Central memory CD4-positive, alpha-beta T cell (primary cell): ENCODE data around the gene MIER2.
"Not testable (repeated sequence)": the region's sequence is repeated elsewhere in the genome, so short reads cannot be mapped to it uniquely, and the experiment has no call there.

Experiments used
- DNase-seq: peaks from one replicate; pipeline ENCODE4 v3.0.0; 2022
- total RNA-seq, 3 experiments: gene quantifications; one replicate each; lab custom pipeline; 2026; lab: John Stamatoyannopoulos, UW

Gene MIER2, protein sequence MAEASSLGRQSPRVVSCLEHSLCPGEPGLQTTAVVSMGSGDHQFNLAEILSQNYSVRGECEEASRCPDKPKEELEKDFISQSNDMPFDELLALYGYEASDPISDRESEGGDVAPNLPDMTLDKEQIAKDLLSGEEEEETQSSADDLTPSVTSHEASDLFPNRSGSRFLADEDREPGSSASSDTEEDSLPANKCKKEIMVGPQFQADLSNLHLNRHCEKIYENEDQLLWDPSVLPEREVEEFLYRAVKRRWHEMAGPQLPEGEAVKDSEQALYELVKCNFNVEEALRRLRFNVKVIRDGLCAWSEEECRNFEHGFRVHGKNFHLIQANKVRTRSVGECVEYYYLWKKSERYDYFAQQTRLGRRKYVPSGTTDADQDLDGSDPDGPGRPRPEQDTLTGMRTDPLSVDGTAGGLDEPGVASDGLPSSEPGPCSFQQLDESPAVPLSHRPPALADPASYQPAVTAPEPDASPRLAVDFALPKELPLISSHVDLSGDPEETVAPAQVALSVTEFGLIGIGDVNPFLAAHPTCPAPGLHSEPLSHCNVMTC
- 13.7 to 22.9 (median 13.9) reads per million in 3 experiments for total RNA-seq

DNA sequence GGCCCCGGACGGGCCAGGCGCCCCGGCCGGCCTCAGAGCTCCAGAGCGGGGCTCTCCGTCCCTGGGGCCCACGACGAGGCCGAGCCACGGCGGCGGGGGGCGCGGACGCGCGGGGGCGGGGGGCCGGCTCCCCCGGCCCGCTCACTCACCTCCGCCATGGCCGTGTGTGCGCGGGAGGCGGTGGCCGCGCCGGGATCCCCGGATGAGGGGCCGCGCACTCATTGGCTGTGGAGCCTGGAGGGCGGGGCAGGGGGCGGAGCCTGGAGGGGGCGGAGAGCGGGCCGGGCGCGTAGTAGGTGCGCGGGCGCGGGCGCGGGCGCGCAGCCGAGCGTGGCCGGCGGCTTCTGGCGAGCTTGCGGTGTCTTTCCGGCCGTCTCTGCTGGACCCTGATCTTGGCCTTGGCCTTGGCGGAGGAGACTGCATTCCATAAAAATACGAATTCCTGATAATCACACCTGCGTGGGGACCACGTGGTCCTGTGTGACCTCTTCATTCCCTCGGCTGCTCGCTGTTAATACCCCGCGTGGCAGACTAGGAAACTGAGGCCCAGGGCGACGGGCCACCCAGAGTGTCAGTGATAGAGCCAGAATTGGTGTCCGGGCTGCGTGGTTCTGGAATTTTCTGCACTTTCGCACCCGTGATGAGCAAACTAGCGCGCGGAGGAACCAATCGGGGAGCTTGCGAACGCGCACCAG, at the start of gene MIER2:
Gene MIER2, minus strand, starts transcription at position 172 of the 695 bp plus-strand sequence. Its CDS starts 14 bp downstream, at position 158.
- DNase-seq, result peak; percentile 87

DNA sequence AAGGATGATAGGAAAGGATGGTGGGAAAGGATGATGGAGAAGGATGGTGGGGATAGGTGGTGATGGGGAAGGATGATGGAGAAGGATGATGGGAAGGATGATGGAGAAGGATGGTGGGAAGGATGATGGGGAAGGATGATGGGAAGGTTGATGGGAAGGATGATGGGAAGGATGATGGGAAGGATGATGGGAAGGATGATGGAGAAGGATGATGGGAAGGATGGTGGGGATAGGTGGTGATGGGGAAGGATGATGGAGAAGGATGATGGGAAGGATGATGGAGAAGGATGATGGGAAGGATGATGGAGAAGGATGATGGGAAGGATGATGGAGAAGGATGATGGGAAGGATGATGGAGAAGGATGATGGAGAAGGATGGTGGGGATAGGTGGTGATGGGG, 49.0 kb upstream of the MIER2 start:
- DNase-seq, result not testable (repeated sequence)

DNA sequence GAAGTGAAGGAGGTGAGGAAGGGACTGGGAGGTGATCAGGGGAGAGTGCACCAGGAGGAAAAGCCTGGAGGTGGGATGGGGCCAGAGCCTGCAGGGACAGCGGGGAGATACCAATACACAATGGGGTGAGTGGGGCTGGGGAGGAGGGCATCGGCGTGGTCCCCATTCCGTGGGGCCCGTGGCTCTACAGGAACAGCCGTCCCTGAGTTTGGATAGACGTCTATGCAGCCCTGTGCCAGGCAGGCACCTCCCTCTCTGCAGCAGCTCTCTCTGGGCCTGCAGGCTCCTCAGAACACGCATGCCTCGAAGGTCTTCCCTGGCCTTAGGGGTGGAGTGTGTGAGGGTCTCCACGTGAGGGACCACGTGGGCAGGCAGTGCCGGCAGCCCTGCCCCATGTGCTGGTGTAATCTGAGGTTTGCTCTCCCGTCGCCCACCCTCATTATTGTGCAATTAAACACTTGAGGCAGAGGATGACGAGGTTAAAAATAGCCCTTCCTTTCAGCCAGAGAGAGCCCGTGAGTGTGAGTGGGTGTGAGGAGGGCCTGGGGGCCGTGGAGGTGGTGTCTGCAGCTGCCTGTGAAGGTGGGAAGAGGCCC, 47.9 kb upstream of the MIER2 start:
- DNase-seq, result no peak

DNA sequence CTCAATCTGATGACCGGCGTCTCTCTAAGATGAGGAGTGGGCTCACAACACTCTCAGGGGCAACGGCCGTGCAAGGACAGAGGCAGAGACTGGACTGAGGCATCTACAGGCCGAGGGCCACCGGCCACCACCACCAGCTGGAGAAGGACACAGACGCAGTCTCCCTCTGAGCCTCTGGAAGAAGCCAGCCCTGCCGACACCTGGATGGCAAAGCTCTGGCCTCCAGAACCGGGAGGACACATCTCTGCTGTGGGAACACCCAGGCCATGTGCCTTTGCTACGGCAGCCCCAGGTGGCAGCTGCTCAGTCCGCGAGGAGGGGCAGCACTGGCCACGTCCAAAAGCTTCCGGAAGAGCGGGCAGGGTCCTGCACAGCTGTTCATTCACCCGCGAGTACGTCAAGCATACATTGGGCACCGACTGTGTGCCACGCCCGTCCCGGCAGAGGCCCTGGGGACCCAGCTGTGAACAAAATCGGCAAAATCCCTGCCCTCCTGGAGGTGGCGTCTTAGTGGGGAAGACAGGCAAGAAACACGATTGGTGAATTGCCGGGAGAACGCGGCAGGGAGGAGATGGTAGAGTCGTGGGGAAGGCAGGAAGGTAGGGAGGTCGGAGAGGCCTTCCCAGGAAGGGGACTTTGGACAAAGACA, 47.3 kb upstream of the MIER2 start:
- DNase-seq, result no peak

DNA sequence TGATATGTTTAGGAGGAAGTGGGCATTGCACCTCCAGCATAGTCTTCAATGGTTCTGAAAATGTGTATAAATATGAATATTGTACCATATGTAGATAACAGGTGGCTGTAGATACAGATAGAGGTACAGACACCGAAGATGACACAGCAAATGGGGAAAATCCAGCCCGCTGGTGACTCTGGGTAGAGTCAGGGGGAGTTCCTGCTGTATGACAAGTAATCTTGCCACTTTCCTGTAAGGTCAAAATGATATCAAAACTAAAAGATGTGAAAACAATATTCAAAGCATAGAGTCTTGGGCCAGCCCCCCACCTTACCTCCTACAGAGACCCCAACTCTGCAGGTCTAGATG, 46.6 kb upstream of the MIER2 start:
- no peak for DNase-seq

GRCh38 chr19:390386-391206, 46.0 kb upstream of the MIER2 start:
- no peak for DNase-seq

DNA sequence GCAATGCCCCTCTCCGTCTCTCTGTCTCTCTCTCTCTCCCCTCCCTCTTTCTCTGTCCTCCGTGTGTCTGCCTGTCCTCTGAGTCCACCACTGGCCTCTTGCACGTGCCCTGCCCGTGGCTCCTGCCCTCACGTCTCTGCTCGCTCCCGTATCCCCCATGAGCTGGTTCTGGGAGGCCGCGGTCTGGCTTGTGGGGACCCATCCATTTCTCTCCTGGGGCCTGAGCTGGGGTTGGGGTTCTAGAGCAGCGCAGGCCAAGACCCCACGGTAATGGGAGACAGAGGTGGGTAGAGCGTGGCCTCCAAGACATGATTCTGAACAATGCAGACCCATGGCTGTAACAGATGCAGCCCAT, 45.3 kb upstream of the MIER2 start:
- no peak for DNase-seq

DNA sequence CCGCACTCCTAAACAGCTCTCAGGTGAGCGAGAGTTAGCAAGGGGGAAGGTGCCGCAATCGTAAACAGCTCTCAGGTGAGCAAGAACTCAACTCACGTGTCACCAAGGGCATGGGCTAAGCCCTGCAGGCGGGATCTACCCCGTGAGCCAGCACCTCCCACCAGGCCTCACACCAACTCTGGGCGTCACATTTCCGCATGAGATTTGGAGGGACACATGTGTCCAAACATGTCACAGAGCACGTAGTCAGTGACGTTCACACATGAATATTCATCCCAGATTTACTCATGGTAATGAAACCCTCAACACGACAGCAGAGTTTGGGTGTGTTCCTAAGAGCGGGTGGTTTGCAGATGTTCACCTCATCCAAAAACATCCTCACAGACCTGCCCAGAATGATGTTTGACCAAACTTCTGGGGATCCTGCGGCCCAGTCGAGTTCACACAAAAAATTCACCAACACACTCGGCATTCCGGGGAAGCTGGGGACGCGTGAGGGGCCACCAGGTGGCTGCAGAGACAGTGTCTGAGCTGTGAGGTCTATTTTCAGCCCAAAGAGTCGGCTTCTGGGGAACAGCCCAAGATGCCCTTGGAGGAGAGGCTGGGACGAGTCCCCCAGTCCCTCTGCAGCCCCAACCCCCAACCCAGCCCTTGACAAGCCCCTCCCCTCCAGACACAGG, 44.8 kb upstream of the MIER2 start:
- no peak for DNase-seq

DNA sequence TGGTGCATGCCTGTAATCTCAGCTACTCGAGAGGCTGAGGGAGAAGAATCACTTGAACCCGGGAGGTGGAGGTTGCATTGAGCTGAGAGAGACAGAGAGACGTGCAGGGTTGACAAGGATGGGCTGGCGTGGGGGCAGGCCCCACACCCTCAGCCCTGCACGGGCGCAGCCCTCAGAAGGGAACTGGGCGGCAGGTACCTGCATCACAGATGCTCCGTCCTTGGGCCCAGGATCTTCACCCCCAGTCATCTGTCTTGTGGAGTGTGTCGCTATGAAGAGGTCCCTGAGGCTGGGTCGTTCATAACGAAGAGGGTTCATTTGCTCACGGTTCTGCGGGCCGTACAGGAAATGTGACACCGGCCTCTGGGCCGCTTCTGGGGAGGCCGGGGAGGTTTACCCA, 44.1 kb upstream of the MIER2 start:
- no peak for DNase-seq

- DNase-seq, result no peak
These were observed 43.2 kb upstream of the MIER2 start for GRCh38 chr19:387777-388176.

- DNase-seq, result not testable (repeated sequence)
These were observed 42.2 kb upstream of the MIER2 start for GRCh38 chr19:386632-387301.

DNA sequence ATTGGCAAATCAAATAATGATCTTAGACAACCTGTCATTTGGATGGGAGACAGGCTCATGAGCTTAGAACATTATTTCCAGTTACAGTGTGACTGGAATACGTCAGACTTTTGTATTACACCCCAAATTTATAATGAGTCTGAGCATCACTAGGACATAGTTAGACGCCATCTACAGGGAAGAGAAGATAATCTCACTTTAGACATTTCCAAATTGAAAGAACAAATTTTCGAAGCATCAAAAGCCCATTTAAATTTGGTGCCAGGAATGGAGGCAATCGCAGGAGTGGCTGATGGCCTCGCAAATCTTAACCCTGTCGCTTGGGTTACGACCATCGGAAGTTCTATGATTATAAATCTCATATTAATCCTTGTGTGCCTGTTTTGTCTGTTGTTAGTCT, 41.6 kb upstream of the MIER2 start:
- not testable (repeated sequence) for DNase-seq

- DNase-seq, result no peak
These were observed 40.2 kb upstream of the MIER2 start for GRCh38 chr19:384799-385169.

GRCh38 chr19:383922-384798, 39.6 kb upstream of the MIER2 start:
- DNase-seq, result no peak

DNA sequence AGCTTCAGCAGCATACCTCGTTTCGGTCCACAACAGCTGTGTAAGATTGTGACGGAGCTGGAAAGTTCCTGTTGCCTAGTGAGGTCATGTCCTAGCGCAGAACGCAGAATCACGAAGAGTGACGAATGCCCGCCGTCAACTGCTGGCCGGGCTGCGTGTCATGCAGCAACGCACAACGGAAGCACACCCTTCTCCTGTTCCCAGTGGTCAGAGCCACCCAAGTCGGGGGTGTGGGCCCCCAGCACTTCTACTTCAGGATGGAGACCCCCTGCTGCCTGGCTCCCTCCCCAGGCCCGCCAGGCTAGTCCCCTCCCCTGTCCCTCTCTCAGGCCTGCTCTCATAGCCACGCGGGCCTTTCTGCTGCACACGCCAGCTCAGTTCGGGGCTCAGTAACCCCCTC, 38.4 kb upstream of the MIER2 start:
- DNase-seq, result no peak

GRCh38 chr19:382578-382977, 38.0 kb upstream of the MIER2 start:
- peak; percentile 62 for DNase-seq

DNA sequence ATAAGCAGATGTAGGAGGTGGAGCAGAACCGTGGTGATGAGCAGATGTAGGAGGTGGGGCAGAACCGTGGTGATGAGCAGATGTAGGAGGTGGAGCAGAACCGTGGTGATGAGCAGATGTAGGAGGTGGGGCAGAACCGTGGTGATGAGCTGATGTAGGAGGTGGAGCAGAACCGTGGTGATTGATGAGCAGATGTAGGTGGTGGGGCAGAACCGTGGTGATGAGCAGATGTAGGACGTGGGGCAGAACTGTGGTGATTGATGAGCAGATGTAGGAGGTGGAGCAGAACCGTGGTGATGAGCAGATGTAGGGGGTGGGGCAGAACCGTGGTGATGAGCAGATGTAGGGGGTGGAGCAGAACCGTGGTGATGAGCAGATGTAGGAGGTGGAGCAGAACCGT, 37.3 kb upstream of the MIER2 start:
- not testable (repeated sequence) for DNase-seq

DNA sequence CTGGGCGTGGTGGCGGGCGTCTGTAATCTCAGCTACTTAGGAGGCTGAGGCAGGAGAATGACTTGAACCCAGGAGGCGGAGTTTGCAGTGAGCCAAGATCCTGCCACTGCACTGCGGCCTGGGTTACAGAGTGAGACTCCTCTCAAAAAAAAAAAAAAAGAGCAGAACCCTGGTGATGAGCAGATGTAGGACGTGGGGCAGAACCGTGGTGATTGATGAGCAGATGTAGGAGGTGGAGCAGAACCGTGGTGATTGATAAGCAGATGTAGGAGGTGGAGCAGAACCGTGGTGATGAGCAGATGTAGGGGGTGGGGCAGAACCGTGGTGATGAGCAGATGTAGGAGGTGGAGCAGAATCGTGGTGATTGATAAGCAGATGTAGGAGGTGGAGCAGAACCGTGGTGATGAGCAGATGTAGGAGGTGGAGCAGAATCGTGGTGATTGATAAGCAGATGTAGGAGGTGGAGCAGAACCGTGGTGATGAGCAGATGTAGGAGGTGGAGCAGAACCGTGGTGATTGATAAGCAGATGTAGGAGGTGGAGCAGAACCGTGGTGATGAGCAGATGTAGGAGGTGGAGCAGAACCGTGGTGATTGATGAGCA, 36.1 kb upstream of the MIER2 start:
- not testable (repeated sequence) for DNase-seq

DNA sequence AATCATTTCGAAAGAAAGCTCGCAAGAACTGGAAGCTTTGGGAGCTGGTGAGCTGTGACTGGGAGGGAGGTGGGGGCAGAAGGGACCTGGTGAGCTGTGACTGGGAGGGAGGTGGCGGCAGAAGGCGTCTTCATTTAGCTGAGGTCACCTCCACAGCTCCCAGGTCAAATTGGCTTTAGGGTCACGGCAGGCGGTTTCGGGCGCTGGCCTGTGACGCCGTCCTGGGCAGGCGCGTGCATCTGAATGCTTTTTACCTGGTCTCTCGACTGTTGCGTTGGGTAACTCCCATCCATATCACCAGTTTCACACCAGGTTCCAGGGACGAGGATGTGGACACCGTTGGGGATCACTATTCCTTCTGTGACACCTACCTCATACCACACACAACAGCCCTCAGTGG, 35.2 kb upstream of the MIER2 start:
- DNase-seq, result no peak

- DNase-seq, result no peak
These were observed 34.1 kb upstream of the MIER2 start for GRCh38 chr19:378706-379105.
